Chondrocyte (in vitro differentiated cells): ENCODE results near the gene EDN1. TPM values are rescaled to one million over a fixed set of nuclear protein-coding genes. Genes with fewer than 3 reads are reported as not detected.

Experiments
- DNase-seq: peaks from one replicate; pipeline ENCODE4 v3.0.0; 2021; ENCODE audit warnings: mixed read lengths, low spot score
- H3K27ac Mint-ChIP-seq: one replicate; pipeline ENCODE4 v1.8.0; 2021; ENCODE audit warnings: mild to moderate bottlenecking, moderate library complexity, mixed read lengths; ENCODE audit not compliant: unreplicated experiment
- H3K27me3 Mint-ChIP-seq: 2 replicates; pipeline ENCODE4 v1.8.0; 2021; ENCODE audit warnings: low read depth, mixed read lengths
- H3K36me3 Mint-ChIP-seq: 2 replicates; pipeline ENCODE4 v1.8.0; 2021; ENCODE audit warnings: low read depth, mixed read lengths
- H3K4me1 Mint-ChIP-seq: 2 replicates; pipeline ENCODE4 v1.8.0; 2021; ENCODE audit warnings: low read depth, mild to moderate bottlenecking, mixed read lengths
- H3K4me3 Mint-ChIP-seq: one replicate; pipeline ENCODE4 v1.8.0; 2021; ENCODE audit warnings: mild to moderate bottlenecking, moderate library complexity, mixed read lengths; ENCODE audit not compliant: unreplicated experiment
- H3K9me3 Mint-ChIP-seq: 2 replicates; pipeline ENCODE4 v1.8.0; 2021; ENCODE audit warnings: low read depth, mixed read lengths
- CTCF ChIP-seq: fragments of 200-600 bp; sonication (generic); IDR thresholded peaks from 2 replicates; pipeline ENCODE4 v1.5.0; 2021; ENCODE audit warnings: antibody characterized with exemption, mild to moderate bottlenecking, moderate library complexity
- total RNA-seq: library from RNA; stranded (reverse); gene quantifications from 3 replicates; pipeline ENCODE4 v1.2.1, GENCODE V29; 2021

Gene EDN1
- total RNA-seq, 1 donor from 2014 or later, result 16.9 TPM

- Mint-ChIP-seq H3K4me1 (peaks cover 18% of the 10 kb centered on the region), H3K9me3 (peaks cover 8% of the 10 kb centered on the region), H3K4me3 (no peak overlapping the region), H3K27me3 (no peaks in the 10 kb centered on the region), H3K36me3 (no peaks in the 10 kb centered on the region), H3K27ac (no peak overlapping the region)
- no peak for DNase-seq
- no peak for TF ChIP-seq CTCF
Measured at GRCh38 chr6:12269110-12269509, 21.1 kb upstream of the EDN1 start.

- Mint-ChIP-seq H3K36me3 (no peaks in the 10 kb centered on the region), H3K27ac (no peak overlapping the region), H3K4me3 (no peak overlapping the region), H3K9me3 (peaks cover 8% of the 10 kb centered on the region), H3K4me1 (peaks cover 21% of the 10 kb centered on the region), H3K27me3 (no peaks in the 10 kb centered on the region)
- no peak for TF ChIP-seq CTCF
- no peak for DNase-seq
Measured at GRCh38 chr6:12270551-12271230, 19.5 kb upstream of the EDN1 start.

GRCh38 chr6:12271594-12271993 lies 18.6 kb upstream of the EDN1 start:
- no peaks in the 10 kb centered on the region for H3K27me3 Mint-ChIP-seq
- H3K4me1 Mint-ChIP-seq, result peaks cover 12% of the 10 kb centered on the region
- no peak for TF ChIP-seq CTCF
- DNase-seq, result no peak
- H3K4me3 Mint-ChIP-seq, result no peak overlapping the region
- H3K9me3 Mint-ChIP-seq, result peaks cover 8% of the 10 kb centered on the region
- H3K36me3 Mint-ChIP-seq, result no peaks in the 10 kb centered on the region
- H3K27ac Mint-ChIP-seq, result no peak overlapping the region

- Mint-ChIP-seq H3K27me3 (no peaks in the 10 kb centered on the region), H3K36me3 (no peaks in the 10 kb centered on the region), H3K4me3 (no peak overlapping the region), H3K27ac (no peak overlapping the region), H3K9me3 (peaks cover 8% of the 10 kb centered on the region), H3K4me1 (peaks cover 8% of the 10 kb centered on the region)
- no peak for DNase-seq
- TF ChIP-seq CTCF, result no peak
Measured at GRCh38 chr6:12271997-12272396, 18.2 kb upstream of the EDN1 start.

GRCh38 chr6:12275107-12275506 lies 15.1 kb upstream of the EDN1 start:
- no peaks in the 10 kb centered on the region for H3K27me3 Mint-ChIP-seq
- peak overlapping the region; percentile 13 for H3K27ac Mint-ChIP-seq
- H3K4me1 Mint-ChIP-seq, result peaks cover 13% of the 10 kb centered on the region
- DNase-seq, result no peak
- TF ChIP-seq CTCF, result no peak
- H3K36me3 Mint-ChIP-seq, result no peaks in the 10 kb centered on the region
- H3K4me3 Mint-ChIP-seq, result no peak overlapping the region
- peaks cover 8% of the 10 kb centered on the region for H3K9me3 Mint-ChIP-seq
